Measurements from ENCODE around the gene CDC25C.

Gene CDC25C

DNA sequence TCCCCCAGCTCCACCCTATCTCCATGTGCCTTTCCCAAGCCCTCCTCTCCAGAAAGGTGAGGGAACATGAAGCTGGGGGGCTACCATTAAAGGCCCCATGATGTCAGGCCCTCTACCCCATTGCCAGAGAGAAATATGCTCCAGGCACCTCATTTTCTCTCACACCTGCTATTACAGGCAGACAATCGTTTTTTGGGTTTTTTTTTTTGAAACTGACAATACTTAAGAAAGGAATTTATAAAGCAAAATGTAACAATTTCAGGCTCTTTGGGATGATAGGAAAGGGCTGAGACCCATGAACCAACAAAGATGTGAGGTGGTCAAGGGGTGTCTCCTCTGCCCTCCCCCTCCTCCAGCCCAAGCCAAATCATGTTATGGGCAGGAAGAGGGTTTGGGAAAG, 55.7 kb downstream of the CDC25C start:
- ChIA-PET CTCF (interaction anchor here (1.9 kb wide), 1 partner anchor 53 kb away, joined by 6 read pairs; no protein-coding TSS in a partner anchor), POLR2A (no interaction called here)
- TF ChIP-seq, protein P1, sequence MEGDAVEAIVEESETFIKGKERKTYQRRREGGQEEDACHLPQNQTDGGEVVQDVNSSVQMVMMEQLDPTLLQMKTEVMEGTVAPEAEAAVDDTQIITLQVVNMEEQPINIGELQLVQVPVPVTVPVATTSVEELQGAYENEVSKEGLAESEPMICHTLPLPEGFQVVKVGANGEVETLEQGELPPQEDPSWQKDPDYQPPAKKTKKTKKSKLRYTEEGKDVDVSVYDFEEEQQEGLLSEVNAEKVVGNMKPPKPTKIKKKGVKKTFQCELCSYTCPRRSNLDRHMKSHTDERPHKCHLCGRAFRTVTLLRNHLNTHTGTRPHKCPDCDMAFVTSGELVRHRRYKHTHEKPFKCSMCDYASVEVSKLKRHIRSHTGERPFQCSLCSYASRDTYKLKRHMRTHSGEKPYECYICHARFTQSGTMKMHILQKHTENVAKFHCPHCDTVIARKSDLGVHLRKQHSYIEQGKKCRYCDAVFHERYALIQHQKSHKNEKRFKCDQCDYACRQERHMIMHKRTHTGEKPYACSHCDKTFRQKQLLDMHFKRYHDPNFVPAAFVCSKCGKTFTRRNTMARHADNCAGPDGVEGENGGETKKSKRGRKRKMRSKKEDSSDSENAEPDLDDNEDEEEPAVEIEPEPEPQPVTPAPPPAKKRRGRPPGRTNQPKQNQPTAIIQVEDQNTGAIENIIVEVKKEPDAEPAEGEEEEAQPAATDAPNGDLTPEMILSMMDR (IDR thresholded peaks at IDR 0.05; ENCODE audit: control extremely low read depth, extremely low read depth, low read depth, missing control alignments), result no peak
- DNase-seq (ENCODE audit: extremely low spot score), result no peak

DNA sequence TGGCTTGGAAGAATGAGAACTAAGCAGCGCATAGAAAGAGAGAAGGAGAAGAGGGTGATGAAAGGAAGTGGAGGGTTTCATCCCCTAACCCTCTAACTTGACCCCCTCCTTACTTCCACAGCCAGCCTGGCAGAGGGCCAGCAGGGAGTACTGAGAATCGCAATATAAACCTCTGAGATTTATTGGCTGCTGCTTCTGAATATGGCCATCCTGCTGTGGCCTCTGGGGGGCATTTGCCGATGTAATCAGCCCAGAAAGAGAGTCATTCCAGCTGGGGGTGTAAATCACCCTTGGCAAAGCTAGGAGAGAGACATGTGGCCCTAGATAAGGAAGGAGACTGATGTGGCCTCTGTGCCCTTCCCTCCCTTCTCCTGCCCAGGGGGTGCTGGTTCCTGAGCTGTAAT, 56.2 kb downstream of the CDC25C start:
- TF ChIP-seq, protein P1 (IDR thresholded peaks at IDR 0.05; ENCODE audit: control extremely low read depth, extremely low read depth, low read depth, missing control alignments), result no peak
- ChIA-PET POLR2A (no interaction called here), CTCF (interaction anchor here (1.9 kb wide), 1 partner anchor 53 kb away, joined by 6 read pairs; no protein-coding TSS in a partner anchor)
- no peak for DNase-seq (ENCODE audit: extremely low spot score)

DNA sequence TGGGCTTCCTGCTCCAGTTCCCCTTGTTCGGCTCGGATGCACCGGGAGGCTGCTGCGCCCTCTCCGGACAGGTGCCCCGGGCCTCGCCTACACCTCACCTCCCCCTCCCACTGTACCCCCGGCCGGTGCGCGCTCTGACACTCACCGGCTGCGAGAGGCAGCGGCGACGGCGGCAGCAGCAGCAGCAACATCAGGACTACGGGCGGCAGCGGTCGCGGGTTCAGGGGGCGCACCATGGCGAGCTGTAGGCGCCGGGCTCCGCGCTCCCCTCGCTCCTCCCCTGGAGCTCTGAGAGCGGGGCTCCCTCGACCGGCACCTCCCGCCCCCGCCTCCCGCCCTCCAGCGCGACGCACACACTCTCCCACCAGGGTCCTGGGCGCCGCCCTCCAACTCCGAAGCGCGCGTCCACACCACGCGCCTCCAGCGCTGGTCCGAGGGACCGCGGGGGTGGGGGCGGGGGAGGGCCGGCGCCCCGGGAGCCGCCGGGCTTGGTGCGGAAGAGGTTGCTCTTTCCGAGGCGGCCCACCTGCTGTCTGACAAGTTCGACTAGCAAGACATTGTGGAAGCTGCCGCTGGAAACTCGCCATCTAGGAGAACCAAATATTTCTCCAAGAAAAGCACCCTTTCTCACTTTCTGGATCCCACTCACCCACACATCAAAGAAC, 57.3 kb downstream of the CDC25C start, which contains the start of gene GFRA3:
TSS of gene GFRA3 (minus strand) at position 433 of the 665 bp plus-strand sequence. CDS start at position 236, 197 bp downstream.
- TF ChIP-seq, protein P1 (IDR thresholded peaks at IDR 0.05; ENCODE audit: control extremely low read depth, extremely low read depth, low read depth, missing control alignments), result no peak
- CTCF ChIA-PET, result interaction anchor here (1.0 kb wide), 1 partner anchor 24 kb away, joined by 3 read pairs; no protein-coding TSS in a partner anchor
- POLR2A ChIA-PET, result no interaction called here
- peak; percentile 50 for DNase-seq (ENCODE audit: extremely low spot score)

DNA sequence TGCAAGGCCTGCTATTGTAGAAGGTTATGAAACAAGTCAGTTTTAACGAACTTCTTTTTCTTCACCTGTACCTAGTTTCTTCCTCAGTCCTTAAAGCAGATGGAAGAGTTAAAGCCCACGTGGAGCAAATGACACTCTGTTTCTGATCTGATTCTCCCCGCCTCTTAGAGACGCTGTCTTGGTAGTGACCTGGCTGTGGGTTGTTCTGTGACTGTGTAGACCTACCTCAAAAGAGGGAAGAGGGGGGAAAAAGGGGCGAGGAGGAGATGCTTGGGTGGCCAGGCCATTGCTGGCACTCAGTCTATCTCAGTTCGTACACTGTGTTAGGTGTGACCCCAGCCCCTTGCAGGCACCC, 57.8 kb downstream of the CDC25C start:
- ChIA-PET POLR2A (no interaction called here), CTCF (interaction anchor here (1.0 kb wide), 1 partner anchor 23 kb away, joined by 3 read pairs; no protein-coding TSS in a partner anchor)
- DNase-seq (ENCODE audit: extremely low spot score), result no peak
- TF ChIP-seq, protein P1 (IDR thresholded peaks at IDR 0.05; ENCODE audit: control extremely low read depth, extremely low read depth, low read depth, missing control alignments), result no peak

DNA sequence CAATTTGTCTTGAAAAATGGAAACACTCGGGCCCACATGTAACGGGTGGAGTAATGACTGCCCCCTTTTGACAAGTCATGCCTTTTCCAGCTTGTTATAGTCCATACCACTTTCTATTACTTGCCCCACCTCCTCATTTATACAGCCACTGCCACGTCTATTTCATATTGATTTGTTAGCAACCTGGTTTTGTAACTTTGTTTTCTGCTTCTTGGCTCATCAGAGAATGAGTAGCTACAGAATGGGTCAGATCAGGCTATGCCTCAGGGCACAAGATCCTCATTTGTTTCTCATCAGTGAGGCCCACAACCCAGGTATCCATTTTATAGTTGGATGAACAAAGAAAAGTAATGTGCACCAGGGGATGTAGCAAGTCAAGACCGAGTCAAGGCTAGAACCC, 58.9 kb downstream of the CDC25C start:
- no peak for DNase-seq (ENCODE audit: extremely low spot score)
- ChIA-PET POLR2A (no interaction called here), CTCF (no interaction called here)
- TF ChIP-seq, protein P1 (IDR thresholded peaks at IDR 0.05; ENCODE audit: control extremely low read depth, extremely low read depth, low read depth, missing control alignments), result no peak

DNA sequence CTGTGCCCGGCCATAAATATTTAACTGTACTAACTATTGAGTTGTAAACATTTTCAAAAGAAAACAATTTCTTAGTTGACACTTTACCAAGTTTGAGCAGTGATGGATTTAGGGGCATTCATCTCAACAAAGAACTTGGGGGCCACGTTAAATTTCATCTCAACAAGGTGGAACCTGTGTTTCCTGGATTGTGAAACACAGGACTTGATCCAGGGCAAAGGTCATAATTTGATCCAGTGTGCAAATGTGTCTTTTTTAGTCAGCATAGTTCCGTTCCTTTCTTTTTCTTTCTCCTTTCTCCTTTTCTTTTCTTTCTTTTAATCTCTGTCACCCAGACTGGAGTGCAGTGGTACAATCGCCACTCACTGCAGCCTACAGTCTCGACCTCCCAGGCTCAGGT, 60.3 kb downstream of the CDC25C start:
- ChIA-PET CTCF (no interaction called here), POLR2A (no interaction called here)
- no peak for DNase-seq (ENCODE audit: extremely low spot score)
- TF ChIP-seq, protein P1 (IDR thresholded peaks at IDR 0.05; ENCODE audit: control extremely low read depth, extremely low read depth, low read depth, missing control alignments), result no peak
